IMR-90 (cell line): ENCODE measurements around the gene NALCN.

Experiments used
- BHLHE40 ChIP-seq: fragments of 150-350 bp; IDR thresholded peaks from 2 replicates; pipeline ENCODE4 v1.6.1; 2016; ENCODE audit warnings: mild to moderate bottlenecking, low read depth, low read length
- CTCF ChIP-seq: conservative IDR thresholded peaks from 2 replicates; pipeline ENCODE4 v1.5.1; 2012; ENCODE audit warnings: mild to moderate bottlenecking, low read depth, low read length, improper control_type of control experiment
- MXI1 ChIP-seq: IDR thresholded peaks from 2 replicates; pipeline ENCODE4 v1.6.1; 2012; ENCODE audit warnings: low read depth, mild to moderate bottlenecking, low read length, moderate library complexity, borderline replicate concordance
- POLR2A ChIP-seq: IDR thresholded peaks from 2 replicates; pipeline ENCODE4 v1.6.1; 2012; ENCODE audit warnings: mild to moderate bottlenecking, low read depth, low read length
- RCOR1 ChIP-seq: IDR thresholded peaks from 2 replicates; pipeline ENCODE4 v1.6.1; 2012; ENCODE audit warnings: mild to moderate bottlenecking, low read length, improper control_type of control experiment; ENCODE audit not compliant: insufficient replicate concordance
- RFX5 ChIP-seq: IDR thresholded peaks from 2 replicates; pipeline ENCODE4 v1.8.0; 2012; ENCODE audit warnings: low read depth, mild to moderate bottlenecking, low read length, moderate library complexity

GRCh38 chr13:101383595-101383994 is 32.7 kb downstream of the NALCN start:
- TF ChIP-seq BHLHE40: no peak
- TF ChIP-seq POLR2A: no peak
- no peak for TF ChIP-seq RFX5
- no peak for TF ChIP-seq MXI1
- no peak for TF ChIP-seq CTCF
- no peak for TF ChIP-seq RCOR1
